Upper lobe of right lung (tissue), 1 donor: Measurements from ENCODE around the gene GRID1. TPM values are rescaled to one million over a fixed set of nuclear protein-coding genes. Genes with fewer than 3 reads are reported as not detected.
A peak's percentile ranks its signal among the peaks of the same experiment; 100 is the strongest.

ENCODE experiments used
- ATAC-seq: fragments of 200-7000 bp; cut with Tn5 transposase; one replicate; pipeline ENCODE4 v1.9.1; 2020; ENCODE audit warnings: mild to moderate bottlenecking, moderate library complexity
- DNase-seq: peaks from one replicate; pipeline ENCODE4 v3.0.0-alpha.2; 2020
- H3K27ac ChIP-seq: fragments of 200-600 bp; one replicate; pipeline ENCODE4 v1.8.0; 2022
- H3K27me3 ChIP-seq: fragments of 200-600 bp; one replicate; pipeline ENCODE4 v1.8.0; 2022; ENCODE audit warnings: mild to moderate bottlenecking
- H3K36me3 ChIP-seq: fragments of 200-600 bp; one replicate; pipeline ENCODE4 v1.8.0; 2022
- H3K4me1 ChIP-seq: fragments of 200-600 bp; one replicate; pipeline ENCODE4 v1.8.0; 2022
- H3K4me3 ChIP-seq: fragments of 200-600 bp; one replicate; pipeline ENCODE4 v1.8.0; 2022; ENCODE audit warnings: mild to moderate bottlenecking
- H3K9me3 ChIP-seq: fragments of 200-600 bp; one replicate; pipeline ENCODE4 v1.8.0; 2022
- intact Hi-C: fragments of 100-400 bp; cut with DNase I; formaldehyde crosslinking; loops from one replicate; pipeline ENCODE4 v1.11.0; 2022
- total RNA-seq: library from RNA; stranded (reverse); fragmentation: NEBNext Ultra II Directional; extraction: Animal tissue kit (Norgen Biotek cat#: 25700); gene quantifications from one replicate; pipeline ENCODE4 v1.2.1, GENCODE V29; 2021
- TF ChIP-seq, protein P1 (sequence below): fragments of 200-600 bp; IDR thresholded peaks from one replicate; pipeline ENCODE4 v1.8.0; 2022; ENCODE audit warnings: antibody characterized with exemption
- donor health status: DM: no; HTN: yes; CAD: no; lungs with severe emphysema.

GRID1 gene
- total RNA-seq, 1 donor from 2014 or later, result 3.0 TPM

DNA sequence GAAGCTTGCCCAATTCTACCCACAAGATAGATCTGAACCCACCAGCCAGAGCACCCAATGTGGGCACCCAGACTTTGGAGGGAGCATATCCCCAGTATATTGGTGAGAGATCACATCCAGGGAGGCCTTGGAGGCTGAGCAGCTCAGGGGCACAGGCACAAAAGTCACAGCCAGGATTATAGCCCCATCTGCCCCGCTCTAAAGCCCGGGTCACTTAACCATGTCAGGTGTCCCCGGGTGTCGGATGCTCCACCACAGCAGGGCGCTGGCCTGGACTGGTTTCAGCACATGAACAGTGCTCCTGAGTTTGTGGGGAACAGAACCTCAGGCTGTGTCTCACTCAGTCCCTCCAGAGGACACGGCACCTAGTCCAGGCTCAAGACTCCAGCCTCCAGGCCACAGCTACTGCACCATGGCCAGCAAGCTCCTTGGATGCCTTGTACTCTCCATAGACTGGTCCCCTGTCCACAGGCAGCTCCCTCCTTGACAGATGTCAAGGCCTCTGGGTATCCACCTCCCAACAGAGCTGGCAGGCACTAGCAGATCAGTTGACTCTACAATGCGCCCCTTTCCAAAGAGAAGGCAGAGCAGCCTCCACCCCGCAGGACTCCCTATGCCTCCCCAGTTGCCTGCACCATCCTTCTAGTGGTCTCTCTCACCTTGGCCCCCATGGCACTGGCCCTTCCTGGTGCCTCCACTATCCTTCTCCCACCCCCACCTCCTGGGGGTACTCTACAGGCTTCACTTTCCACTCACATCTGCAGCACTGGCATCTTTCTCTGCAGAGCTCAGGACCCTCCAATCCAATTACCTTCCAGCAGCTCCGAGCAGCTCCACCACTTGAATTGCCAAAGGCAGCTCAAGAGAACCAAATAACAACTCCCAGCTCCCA is 306.0 kb downstream of the GRID1 start:
- ATAC-seq, result peak; percentile 11

DNA sequence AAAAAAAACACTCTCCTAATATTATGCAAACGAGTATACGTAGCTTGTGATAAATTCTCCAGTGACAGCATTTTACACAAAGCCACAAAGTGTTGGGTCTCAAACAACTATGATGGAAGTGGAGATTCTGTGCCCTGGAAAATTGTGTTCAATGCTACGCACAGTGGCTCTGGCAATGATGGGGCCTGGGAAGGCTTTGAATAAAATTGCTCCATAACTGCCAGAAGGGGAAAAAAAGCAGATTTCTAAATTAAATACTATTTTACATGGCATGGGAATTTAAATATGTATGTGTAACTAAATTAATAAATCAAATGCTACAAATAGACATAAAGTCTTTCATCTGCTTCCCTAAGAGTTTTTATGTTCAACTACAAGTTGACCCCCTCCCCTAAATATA is 306.7 kb downstream of the GRID1 start:
- ATAC-seq (no peak), DNase-seq (no peak)
- Histone ChIP-seq H3K9me3 (no peaks in the 10 kb centered on the region), H3K27me3 (no peaks in the 10 kb centered on the region), H3K4me3 (no peak overlapping the region), H3K27ac (no peak overlapping the region), H3K4me1 (no peaks in the 10 kb centered on the region), H3K36me3 (no peaks in the 10 kb centered on the region)
- intact Hi-C loops, result no loop called here
- TF ChIP-seq, protein P1, sequence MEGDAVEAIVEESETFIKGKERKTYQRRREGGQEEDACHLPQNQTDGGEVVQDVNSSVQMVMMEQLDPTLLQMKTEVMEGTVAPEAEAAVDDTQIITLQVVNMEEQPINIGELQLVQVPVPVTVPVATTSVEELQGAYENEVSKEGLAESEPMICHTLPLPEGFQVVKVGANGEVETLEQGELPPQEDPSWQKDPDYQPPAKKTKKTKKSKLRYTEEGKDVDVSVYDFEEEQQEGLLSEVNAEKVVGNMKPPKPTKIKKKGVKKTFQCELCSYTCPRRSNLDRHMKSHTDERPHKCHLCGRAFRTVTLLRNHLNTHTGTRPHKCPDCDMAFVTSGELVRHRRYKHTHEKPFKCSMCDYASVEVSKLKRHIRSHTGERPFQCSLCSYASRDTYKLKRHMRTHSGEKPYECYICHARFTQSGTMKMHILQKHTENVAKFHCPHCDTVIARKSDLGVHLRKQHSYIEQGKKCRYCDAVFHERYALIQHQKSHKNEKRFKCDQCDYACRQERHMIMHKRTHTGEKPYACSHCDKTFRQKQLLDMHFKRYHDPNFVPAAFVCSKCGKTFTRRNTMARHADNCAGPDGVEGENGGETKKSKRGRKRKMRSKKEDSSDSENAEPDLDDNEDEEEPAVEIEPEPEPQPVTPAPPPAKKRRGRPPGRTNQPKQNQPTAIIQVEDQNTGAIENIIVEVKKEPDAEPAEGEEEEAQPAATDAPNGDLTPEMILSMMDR, result no peak

More for the DNA sequence above, 306.0 kb downstream of the GRID1 start:
- intact Hi-C loops, result no loop called here
- Histone ChIP-seq H3K4me3 (no peak overlapping the region), H3K27ac (no peak overlapping the region), H3K4me1 (no peaks in the 10 kb centered on the region), H3K36me3 (no peaks in the 10 kb centered on the region), H3K27me3 (no peaks in the 10 kb centered on the region), H3K9me3 (no peaks in the 10 kb centered on the region)
- no peak for DNase-seq
- TF ChIP-seq, protein P1, result no peak

DNA sequence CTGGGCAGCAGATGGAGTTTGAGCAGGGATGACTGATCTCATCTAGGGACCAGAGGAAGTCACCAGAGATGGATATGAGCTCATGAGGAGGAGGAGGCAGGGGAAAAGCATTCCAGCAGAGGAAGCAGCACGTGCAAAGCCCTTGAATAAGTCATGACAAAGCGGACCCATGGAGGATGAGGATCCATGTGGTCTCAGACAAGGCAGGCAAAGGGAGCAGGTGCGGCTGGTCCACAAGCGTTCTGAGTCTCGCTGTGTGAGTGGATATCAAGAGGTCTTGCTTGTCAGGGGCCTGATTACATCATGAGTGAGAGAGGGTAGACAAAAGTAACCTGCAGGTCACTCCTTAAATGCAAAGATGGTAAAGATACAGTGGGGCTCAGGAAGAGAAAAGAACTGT is 307.6 kb downstream of the GRID1 start:
- no peak overlapping the region for H3K27ac ChIP-seq
- no peaks in the 10 kb centered on the region for H3K36me3 ChIP-seq
- ATAC-seq (no peak), DNase-seq (no peak)
- H3K4me1 ChIP-seq, result no peaks in the 10 kb centered on the region
- TF ChIP-seq, protein P1, result no peak
- no peak overlapping the region for H3K4me3 ChIP-seq
- no peaks in the 10 kb centered on the region for H3K9me3 ChIP-seq
- H3K27me3 ChIP-seq, result no peaks in the 10 kb centered on the region
- intact Hi-C loops, result no loop called here

DNA sequence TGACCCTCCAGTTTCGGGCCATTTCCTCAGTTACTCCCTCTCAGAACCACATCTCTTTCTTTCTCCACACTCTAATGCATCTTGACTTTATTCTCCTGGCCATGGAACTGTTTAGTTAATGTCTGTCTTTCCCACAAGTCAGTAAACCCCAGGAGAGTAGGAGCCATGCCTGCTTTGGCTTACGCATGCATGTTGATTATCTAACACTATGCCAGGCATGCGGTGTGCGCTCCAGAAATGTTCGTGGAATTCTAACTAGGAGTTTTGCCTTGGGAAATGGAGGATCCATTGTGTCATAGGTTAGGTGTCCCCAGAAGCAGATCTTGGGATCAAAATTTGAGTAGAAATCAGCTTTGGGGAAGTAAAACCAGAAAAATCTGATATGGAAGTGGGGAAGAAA is 308.9 kb downstream of the GRID1 start:
- Histone ChIP-seq H3K4me1 (no peaks in the 10 kb centered on the region), H3K4me3 (no peak overlapping the region), H3K9me3 (no peaks in the 10 kb centered on the region), H3K27me3 (no peaks in the 10 kb centered on the region), H3K27ac (no peak overlapping the region), H3K36me3 (no peaks in the 10 kb centered on the region)
- TF ChIP-seq, protein P1, result no peak
- ATAC-seq (no peak), DNase-seq (no peak)
- intact Hi-C loops, result no loop called here

DNA sequence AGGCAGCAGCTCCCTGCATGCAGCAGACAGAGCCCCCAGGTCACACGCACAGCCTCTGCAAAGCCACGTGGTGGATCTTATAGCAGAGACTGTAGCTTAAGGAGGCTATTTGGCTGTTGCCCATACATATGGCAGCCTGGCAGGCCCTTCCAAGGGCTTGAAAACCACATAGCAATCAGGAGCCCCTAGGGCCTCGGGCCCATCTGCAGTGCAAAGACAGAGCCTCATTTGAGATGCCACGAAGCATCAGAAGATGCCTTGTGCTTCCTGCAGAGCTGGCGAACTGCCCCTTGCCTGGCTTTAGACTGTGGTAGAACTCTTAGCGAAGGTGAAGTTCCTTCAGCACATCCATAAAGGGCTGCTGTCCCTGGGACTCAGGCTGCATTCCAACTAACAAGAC is 309.9 kb downstream of the GRID1 start:
- TF ChIP-seq, protein P1, result no peak
- Histone ChIP-seq H3K27me3 (no peaks in the 10 kb centered on the region), H3K4me1 (no peaks in the 10 kb centered on the region)

More for the DNA sequence above, 309.9 kb downstream of the GRID1 start:
- ATAC-seq, result no peak
- DNase-seq, result no peak
- Histone ChIP-seq H3K9me3 (no peaks in the 10 kb centered on the region), H3K4me3 (no peak overlapping the region), H3K27ac (no peak overlapping the region), H3K36me3 (no peaks in the 10 kb centered on the region)
- intact Hi-C loops, result no loop called here
